ENCODE results near the gene HSFX3.
"Not testable (repeated sequence)": the region's sequence is repeated elsewhere in the genome, so short reads cannot be mapped to it uniquely, and the experiment has no call there.

DNA sequence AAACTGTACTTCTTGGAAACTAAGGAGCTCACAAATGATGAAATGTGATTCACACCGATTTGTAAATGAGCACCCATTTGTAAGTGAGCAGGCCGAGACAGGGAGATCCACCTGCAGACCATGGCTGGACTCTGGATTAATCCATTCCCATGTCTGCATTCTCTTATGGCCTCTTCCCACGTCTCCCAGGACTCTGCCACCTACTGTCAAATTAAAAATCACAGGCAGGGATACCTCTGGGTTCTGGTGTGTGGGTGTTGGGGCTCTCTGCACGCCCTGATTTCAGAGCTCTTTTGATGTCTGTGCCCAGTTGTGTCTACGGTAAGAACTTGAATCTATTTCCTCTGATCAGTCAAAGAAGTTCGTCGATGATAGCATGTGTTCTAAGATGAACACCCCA is 41.3 kb upstream of the HSFX3 start:
- not testable (repeated sequence) for TF ChIP-seq EZH2 (IDR thresholded peaks at IDR 0.05; ENCODE audit: low read depth, low read length, severe bottlenecking); ZNF274 (IDR thresholded peaks at IDR 0.05; ENCODE audit: borderline replicate concordance, extremely low read depth, low read length); TCF12 (IDR thresholded peaks at IDR 0.05; ENCODE audit: low read depth, low read length); SAP30 (IDR thresholded peaks at IDR 0.05; ENCODE audit: insufficient read depth, insufficient replicate concordance, low read length); RNF2 (IDR thresholded peaks at IDR 0.05; ENCODE audit: borderline replicate concordance, low read depth, low read length, missing control alignments, poor library complexity, severe bottlenecking); SIN3A (conservative IDR thresholded peaks at IDR 0.05 in 1 of 2, IDR thresholded peaks at IDR 0.05 in 1 of 2; ENCODE audit: low read depth in 1 of 2, low read length in 2 of 2); HDAC2 (IDR thresholded peaks at IDR 0.05; ENCODE audit: borderline replicate concordance in 1 of 2, low read depth in 2 of 2, low read length in 2 of 2); CREB1 (IDR thresholded peaks at IDR 0.05); CEBPB (IDR thresholded peaks at IDR 0.05; ENCODE audit: low read depth, low read length); POLR2AphosphoS5 (IDR thresholded peaks at IDR 0.05; ENCODE audit: low read depth, low read length)
- TF ChIP-seq, protein P1, sequence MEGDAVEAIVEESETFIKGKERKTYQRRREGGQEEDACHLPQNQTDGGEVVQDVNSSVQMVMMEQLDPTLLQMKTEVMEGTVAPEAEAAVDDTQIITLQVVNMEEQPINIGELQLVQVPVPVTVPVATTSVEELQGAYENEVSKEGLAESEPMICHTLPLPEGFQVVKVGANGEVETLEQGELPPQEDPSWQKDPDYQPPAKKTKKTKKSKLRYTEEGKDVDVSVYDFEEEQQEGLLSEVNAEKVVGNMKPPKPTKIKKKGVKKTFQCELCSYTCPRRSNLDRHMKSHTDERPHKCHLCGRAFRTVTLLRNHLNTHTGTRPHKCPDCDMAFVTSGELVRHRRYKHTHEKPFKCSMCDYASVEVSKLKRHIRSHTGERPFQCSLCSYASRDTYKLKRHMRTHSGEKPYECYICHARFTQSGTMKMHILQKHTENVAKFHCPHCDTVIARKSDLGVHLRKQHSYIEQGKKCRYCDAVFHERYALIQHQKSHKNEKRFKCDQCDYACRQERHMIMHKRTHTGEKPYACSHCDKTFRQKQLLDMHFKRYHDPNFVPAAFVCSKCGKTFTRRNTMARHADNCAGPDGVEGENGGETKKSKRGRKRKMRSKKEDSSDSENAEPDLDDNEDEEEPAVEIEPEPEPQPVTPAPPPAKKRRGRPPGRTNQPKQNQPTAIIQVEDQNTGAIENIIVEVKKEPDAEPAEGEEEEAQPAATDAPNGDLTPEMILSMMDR (IDR thresholded peaks at IDR 0.05; ENCODE audit: control extremely low read depth in 1 of 3, insufficient read depth in 1 of 3, low read depth in 1 of 3, low read length in 3 of 3), result not testable (repeated sequence)
- TF ChIP-seq, protein P2, sequence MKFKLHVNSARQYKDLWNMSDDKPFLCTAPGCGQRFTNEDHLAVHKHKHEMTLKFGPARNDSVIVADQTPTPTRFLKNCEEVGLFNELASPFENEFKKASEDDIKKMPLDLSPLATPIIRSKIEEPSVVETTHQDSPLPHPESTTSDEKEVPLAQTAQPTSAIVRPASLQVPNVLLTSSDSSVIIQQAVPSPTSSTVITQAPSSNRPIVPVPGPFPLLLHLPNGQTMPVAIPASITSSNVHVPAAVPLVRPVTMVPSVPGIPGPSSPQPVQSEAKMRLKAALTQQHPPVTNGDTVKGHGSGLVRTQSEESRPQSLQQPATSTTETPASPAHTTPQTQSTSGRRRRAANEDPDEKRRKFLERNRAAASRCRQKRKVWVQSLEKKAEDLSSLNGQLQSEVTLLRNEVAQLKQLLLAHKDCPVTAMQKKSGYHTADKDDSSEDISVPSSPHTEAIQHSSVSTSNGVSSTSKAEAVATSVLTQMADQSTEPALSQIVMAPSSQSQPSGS (IDR thresholded peaks at IDR 0.05; ENCODE audit: low read length), result not testable (repeated sequence)
- TF ChIP-seq, protein P3, sequence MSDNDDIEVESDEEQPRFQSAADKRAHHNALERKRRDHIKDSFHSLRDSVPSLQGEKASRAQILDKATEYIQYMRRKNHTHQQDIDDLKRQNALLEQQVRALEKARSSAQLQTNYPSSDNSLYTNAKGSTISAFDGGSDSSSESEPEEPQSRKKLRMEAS (IDR thresholded peaks at IDR 0.05), result not testable (repeated sequence)
- TF ChIP-seq, protein P4, sequence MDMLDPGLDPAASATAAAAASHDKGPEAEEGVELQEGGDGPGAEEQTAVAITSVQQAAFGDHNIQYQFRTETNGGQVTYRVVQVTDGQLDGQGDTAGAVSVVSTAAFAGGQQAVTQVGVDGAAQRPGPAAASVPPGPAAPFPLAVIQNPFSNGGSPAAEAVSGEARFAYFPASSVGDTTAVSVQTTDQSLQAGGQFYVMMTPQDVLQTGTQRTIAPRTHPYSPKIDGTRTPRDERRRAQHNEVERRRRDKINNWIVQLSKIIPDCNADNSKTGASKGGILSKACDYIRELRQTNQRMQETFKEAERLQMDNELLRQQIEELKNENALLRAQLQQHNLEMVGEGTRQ (IDR thresholded peaks at IDR 0.05; ENCODE audit: low read length), result not testable (repeated sequence)
